ENCODE data around the gene FRMD8. TPM values are rescaled to one million over a fixed set of nuclear protein-coding genes. Genes with fewer than 3 reads are reported as not detected.
A peak's percentile ranks its signal among the peaks of the same experiment; 100 is the strongest.

Gene FRMD8
- total and polyA plus RNA-seq, 8 donors = 15.0 to 28.9 (median 17.3) TPM

DNA sequence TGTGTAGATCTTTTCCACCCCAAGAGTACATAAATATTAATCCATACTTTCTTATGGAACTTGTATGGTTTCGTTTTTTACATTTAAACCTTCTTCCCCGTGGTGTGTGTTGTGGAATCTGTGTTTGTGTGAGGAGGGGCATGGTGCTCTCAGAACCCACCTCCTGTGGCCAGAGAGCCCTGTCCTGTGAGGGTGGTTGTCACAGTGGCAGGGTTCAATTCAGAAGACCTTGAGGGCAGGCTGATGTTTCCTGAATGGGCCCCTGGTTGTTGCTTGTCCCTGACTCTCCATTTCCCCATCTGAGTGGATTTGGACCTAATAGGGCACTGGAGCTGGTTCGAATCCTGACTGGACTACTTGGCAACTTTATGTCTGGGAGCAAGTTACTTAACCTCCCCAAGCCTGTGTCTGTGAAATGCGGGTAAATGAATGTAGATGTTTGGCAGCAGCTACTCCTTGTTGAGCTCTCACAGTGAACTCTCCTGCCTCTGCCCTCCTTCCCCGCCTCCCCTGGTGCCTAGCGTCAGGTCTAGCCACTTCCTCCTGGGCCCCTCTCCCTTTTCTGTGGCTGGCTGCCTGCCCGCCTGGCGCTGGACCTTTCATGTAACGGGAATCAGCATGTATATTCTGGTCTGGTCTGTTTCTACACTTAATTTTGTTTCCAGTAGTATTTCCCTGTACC lies 43.4 kb downstream of the FRMD8 start:
- Histone ChIP-seq H3K9me3 (no peaks in the 10 kb centered on the region), H3K36me3 (peaks cover 0 to 29% (median 4%) of the 10 kb centered on the region in 3 donors), H3K4me3 (peak overlapping the region in 2 of 4 donors; percentile 6 to 12), H3K27ac (peak overlapping the region in 3 of 4 donors; percentile 36 to 99 (median 66)), H3K4me1 (peaks cover 16 to 68% (median 20%) of the 10 kb centered on the region in 3 donors), H3K27me3 (no peaks in the 10 kb centered on the region)
- 8 to 10% methylated on average over 9 of the region's 9 CpGs for WGBS, 2 donors
- ATAC-seq (peak; percentile 1 to 27 (median 3)), DNase-seq (peak; percentile 76 to 88 (median 80)), FAIRE-seq (no peak)
- intact Hi-C loops (cut with DNase I) = no loop called here
- TF ChIP-seq, protein P1, sequence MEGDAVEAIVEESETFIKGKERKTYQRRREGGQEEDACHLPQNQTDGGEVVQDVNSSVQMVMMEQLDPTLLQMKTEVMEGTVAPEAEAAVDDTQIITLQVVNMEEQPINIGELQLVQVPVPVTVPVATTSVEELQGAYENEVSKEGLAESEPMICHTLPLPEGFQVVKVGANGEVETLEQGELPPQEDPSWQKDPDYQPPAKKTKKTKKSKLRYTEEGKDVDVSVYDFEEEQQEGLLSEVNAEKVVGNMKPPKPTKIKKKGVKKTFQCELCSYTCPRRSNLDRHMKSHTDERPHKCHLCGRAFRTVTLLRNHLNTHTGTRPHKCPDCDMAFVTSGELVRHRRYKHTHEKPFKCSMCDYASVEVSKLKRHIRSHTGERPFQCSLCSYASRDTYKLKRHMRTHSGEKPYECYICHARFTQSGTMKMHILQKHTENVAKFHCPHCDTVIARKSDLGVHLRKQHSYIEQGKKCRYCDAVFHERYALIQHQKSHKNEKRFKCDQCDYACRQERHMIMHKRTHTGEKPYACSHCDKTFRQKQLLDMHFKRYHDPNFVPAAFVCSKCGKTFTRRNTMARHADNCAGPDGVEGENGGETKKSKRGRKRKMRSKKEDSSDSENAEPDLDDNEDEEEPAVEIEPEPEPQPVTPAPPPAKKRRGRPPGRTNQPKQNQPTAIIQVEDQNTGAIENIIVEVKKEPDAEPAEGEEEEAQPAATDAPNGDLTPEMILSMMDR (IDR thresholded peaks at IDR 0.05) = no peak

DNA sequence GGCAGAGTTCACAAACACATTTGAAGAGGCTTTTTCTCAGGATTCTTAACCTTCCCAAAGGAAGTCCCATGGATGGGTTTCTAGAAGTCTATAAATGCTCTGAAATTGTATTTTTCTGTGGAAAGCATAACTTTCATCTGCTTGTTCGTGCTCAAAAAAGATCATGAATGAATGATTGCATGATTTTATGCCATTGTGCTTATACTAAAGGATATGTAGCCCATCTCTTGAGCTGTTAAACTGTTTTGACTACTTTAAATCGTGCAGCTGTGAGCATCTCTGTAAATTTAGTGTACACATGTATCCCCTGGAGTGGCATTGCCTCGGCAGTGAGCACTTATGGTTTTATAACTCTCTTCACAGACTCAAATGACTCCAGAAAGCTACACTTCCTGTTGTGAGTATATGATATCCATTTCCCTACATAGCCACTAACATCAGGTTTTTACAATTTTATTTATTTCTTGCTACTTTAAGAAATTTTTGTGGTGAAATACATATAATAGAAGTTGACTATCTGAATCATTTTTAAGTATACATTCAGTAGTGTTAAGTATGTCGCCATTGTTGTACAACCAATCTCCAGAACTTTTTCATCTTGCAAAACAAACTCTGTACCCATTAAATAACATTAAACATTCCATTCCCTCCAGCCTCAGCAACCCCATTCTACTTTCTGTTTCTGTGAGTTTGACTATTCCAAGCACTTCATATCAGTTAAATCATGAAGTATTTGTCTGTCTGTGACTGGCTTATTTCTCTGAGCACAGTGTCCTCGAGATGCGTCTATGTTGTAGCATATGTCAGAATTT lies 44.2 kb downstream of the FRMD8 start:
- ATAC-seq = no peak
- no peak for FAIRE-seq
- Histone ChIP-seq H3K4me3 (peak overlapping the region in 2 of 4 donors; percentile 6 to 12), H3K4me1 (peaks cover 19 to 68% (median 28%) of the 10 kb centered on the region in 3 donors), H3K9me3 (no peaks in the 10 kb centered on the region), H3K36me3 (peaks cover 0 to 27% (median 7%) of the 10 kb centered on the region in 3 donors), H3K27ac (peak overlapping the region in 3 of 4 donors; percentile 36 to 99 (median 66)), H3K27me3 (no peaks in the 10 kb centered on the region)
- WGBS, 2 donors = 44 to 57% methylated on average over 6 of the region's 6 CpGs
- TF ChIP-seq, protein P1 (IDR thresholded peaks at IDR 0.05) = no peak
- no peak for DNase-seq
- intact Hi-C loops (cut with DNase I) = no loop called here

DNA sequence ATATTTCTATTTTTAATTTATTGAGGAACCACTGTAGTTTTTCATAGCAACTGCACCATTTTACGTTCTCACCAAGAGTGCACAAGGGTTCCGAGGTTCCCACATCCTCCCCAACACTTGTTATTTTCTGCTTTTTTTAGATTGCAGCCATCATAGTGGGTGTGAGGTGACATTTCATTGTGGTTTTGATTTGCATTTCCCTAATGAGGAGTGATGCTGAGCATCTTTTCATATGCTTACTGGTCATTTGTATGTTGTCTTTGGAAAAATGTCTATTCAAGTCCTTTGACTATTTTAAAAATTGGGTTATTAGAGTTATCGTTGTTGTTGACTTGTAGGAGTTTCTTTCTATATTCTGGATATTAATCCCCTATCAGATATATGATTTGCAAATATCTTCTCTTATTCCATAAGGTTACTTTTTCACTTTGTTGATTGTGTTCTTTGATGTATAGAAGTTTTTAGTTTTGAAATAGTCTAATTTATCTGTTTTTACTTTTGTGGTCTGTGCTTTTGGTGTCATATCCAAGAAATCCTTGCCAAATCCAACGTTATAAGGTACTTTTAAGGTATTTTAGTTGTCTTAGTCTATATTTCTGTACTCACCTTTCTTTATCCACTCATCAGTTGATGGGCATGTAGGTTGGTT lies 45.1 kb downstream of the FRMD8 start:
- Histone ChIP-seq H3K36me3 (peaks cover 0 to 27% (median 15%) of the 10 kb centered on the region in 3 donors), H3K4me3 (peak overlapping the region in 1 of 4 donors; percentile 3), H3K9me3 (no peaks in the 10 kb centered on the region), H3K27ac (peak overlapping the region in 2 of 4 donors; percentile 17 to 99), H3K4me1 (peaks cover 28 to 65% (median 28%) of the 10 kb centered on the region in 3 donors), H3K27me3 (no peaks in the 10 kb centered on the region)
- intact Hi-C loops (cut with DNase I) = no loop called here
- DNase-seq (no peak), ATAC-seq (no peak), FAIRE-seq (no peak)
- 52 to 58% methylated on average over 4 of the region's 4 CpGs for WGBS, 2 donors
- TF ChIP-seq, protein P1 (IDR thresholded peaks at IDR 0.05) = no peak

DNA sequence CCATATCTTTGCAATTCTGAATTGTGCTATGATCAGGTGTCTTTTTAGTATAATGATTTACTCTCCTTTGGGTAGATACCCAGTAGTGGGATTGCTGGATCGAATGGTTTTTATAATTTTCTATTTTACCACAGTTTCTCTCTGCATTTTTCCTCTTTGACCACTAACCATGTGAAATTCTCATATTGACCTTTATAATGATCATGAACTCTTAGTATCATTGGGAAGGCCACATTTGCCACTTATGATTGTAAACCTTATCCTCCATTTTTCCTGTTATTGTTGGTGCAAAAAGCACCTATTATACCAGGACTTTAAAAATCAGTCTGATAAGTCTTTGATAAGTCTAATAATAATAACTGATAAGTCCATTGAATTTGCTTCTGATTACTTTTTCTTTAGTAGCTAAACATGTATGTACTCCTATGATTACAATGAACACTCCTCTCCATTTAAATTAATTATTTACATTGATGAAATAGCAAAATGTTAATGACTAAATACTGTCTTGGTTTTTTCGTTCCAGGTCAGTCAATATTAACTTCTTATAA lies 45.7 kb downstream of the FRMD8 start:
- Histone ChIP-seq H3K27ac (peak overlapping the region in 1 of 4 donors; percentile 3), H3K9me3 (no peaks in the 10 kb centered on the region), H3K27me3 (no peaks in the 10 kb centered on the region), H3K36me3 (peaks cover 0 to 27% (median 15%) of the 10 kb centered on the region in 3 donors), H3K4me3 (peak overlapping the region in 1 of 4 donors; percentile 3), H3K4me1 (peaks cover 28 to 61% (median 30%) of the 10 kb centered on the region in 3 donors)
- TF ChIP-seq, protein P1 (IDR thresholded peaks at IDR 0.05) = no peak
- intact Hi-C loops (cut with DNase I) = no loop called here
- no peak for DNase-seq
- 50 to 61% methylated on average over 2 of the region's 2 CpGs for WGBS, 2 donors
- FAIRE-seq = no peak
- no peak for ATAC-seq

Data from pancreas (tissue), 10 donors.